GM12875 (cell line): ENCODE data around the gene STK32B.

Source experiments
- H3K4me3 ChIP-seq: one replicate; pipeline ENCODE4 v1.5.1; 2011; ENCODE audit warnings: low read depth, low read length, control low read depth
- TF ChIP-seq, protein P1 (sequence below): IDR thresholded peaks from 2 replicates; pipeline ENCODE4 v1.5.1; 2011; ENCODE audit warnings: low read depth, mild to moderate bottlenecking, control low read depth, inconsistent platforms, low read length, moderate library complexity, borderline replicate concordance; ENCODE audit not compliant: insufficient read depth

Gene STK32B

DNA sequence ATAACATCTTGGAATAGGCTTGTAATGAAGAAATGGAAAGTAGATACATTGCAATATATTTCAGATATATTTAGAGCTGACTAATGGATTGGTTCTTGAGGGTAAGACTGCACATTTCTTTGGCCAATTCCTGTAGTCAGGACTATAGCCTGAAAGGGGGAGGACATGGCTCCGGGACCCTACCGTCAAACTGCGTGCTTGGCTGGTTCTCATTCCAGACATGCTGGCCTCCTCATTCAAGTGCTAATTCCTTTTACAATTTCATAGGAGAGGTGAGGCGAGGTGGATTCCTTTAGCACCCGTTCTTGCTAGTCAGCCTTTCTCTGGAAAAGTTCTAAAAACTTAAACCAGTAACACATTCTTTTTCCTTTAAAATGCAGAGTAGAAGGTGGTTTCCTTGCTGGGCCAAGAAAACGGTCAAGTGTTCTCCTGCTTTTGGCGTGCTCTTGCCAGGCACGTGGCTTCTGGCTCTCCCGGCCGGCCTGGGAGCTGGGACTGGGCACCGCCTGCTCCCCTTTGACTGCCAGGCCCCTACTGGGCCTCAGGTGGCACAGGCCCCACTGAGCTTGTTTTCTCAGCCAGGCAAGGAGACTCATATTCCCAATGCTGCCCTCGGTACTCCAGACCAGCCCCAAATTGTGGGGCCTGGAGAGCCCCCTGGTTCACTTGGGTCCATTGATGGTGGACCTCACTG, 167.2 kb downstream of the STK32B start:
- TF ChIP-seq, protein P1, sequence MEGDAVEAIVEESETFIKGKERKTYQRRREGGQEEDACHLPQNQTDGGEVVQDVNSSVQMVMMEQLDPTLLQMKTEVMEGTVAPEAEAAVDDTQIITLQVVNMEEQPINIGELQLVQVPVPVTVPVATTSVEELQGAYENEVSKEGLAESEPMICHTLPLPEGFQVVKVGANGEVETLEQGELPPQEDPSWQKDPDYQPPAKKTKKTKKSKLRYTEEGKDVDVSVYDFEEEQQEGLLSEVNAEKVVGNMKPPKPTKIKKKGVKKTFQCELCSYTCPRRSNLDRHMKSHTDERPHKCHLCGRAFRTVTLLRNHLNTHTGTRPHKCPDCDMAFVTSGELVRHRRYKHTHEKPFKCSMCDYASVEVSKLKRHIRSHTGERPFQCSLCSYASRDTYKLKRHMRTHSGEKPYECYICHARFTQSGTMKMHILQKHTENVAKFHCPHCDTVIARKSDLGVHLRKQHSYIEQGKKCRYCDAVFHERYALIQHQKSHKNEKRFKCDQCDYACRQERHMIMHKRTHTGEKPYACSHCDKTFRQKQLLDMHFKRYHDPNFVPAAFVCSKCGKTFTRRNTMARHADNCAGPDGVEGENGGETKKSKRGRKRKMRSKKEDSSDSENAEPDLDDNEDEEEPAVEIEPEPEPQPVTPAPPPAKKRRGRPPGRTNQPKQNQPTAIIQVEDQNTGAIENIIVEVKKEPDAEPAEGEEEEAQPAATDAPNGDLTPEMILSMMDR, result no peak
- no peak overlapping the region for H3K4me3 ChIP-seq

DNA sequence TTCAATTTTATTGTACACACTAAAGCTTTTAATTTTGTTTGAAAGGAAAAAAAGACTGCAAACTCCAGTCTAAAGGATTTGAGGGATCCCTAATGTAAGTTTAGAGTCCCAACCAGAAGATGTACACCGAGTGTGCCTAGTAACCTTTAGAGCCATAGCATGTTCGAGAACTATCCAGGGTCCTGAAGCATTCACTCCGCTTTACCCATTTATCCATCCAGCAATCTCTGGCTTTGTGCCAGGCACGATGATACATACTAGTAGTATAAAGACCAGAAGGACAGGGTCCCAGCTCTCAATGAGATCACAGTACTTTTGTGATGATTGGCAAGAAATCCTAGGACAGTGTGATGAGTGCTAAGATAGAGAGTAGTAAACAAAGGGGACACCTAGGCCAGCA, 168.7 kb downstream of the STK32B start:
- no peak overlapping the region for H3K4me3 ChIP-seq
- TF ChIP-seq, protein P1, result no peak

DNA sequence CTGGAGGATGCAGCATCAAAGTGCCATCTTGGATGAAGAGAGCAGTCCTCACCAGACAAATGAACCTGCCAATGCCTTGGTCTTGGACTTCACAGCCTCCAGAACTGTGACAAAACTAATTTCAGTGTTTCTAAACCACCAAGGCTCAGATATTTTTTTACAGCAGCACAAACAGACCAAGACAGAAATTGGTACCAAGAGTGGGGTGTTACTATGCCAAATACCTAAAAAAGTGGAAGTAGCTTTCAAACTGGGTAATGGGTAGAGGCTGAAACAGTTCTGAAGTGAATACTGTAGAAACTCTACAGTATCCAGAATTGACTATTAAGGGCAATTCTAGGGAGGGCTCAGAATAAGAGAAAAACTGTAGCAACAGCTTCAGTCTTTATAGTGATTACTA, 170.8 kb downstream of the STK32B start:
- H3K4me3 ChIP-seq, result no peak overlapping the region
- TF ChIP-seq, protein P1, result no peak

DNA sequence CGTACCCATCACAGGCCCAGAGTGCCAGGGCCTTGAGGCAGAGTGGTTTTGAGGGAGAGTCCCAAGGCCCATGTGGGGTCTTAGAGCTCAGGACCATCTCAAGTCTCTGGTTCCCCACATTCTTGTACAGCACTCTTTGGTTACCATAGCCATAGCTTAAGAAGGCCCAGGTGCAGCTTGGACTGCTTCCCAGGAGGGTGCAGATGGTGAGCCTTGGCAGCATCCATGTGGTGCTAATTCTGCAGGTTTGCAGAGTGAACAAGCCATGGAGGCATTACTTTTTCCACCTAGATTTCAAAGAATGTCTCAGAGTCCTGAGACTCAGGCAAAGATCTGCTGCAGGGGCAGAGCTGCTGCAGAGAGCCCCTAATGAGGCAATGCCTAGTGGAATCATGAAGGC, 171.7 kb downstream of the STK32B start:
- TF ChIP-seq, protein P1, result no peak
- H3K4me3 ChIP-seq, result no peak overlapping the region

DNA sequence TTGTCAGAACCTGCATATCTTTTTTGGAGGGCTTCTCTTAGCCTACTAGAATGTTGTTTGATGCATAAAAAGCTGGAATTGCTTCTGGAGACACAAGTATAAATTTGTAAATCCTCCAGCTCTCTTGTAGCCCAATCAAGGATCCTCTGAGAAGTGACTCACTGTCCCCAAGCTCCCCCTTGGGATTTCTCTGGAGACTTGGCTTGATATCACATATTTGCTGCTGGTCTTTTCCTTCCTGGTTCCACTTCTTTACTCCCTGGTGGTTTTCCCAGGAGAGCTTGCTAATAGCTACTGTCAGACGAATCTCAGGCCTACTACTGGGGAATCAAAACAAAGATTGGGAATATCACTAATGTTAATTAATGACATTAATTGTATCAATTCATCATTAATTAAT, 173.1 kb downstream of the STK32B start:
- TF ChIP-seq, protein P1, result no peak
- H3K4me3 ChIP-seq, result no peak overlapping the region

DNA sequence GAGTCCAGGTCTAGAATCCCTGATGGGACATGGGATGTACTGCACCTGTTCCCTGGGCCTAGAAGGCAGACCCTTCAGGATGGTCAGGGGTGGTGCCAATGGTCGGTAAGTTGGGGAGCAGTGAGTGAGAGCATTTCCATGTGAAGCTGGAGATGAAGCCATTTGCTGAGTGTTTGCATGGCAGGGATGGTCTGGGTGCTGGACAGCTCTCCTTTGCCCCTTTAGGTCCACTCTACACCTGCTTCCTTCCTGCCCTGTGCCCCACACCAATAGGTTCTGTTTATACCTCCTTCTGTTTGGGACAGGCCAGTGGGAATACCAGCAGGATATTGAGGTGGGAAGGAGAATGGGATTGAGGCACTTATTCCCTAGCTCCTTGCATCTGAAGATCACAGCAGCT, 181.3 kb downstream of the STK32B start:
- no peak overlapping the region for H3K4me3 ChIP-seq
- TF ChIP-seq, protein P1, result no peak

DNA sequence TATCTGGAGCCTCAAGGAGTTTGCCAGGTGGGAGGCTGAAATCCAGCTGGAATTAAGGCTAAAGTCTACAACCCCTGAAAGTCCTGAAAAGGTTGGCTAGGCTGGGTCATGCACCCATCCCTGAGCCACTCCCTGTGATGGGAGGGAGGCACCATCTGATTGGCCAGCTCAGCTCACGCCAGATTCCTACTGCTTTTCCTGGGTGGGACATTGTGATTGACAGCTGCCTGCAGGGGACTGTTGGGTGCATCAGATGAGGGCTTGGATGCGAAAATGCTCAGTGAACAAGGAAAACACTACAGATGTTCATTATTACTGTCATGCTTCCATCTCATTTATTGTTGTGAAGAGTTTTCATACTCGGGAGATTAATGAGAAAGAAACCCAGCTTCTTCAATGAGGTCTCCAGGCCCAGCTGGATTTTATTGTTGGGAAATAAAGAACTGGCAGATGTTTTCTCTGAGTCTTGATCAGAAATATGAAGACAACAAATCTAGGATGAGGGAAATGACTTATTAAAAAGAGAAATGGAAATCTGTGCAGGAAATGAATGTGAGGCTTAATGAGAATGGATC, 185.9 kb downstream of the STK32B start:
- TF ChIP-seq, protein P1, result no peak
- no peak overlapping the region for H3K4me3 ChIP-seq
